HEK293 (cell line): ENCODE measurements around the gene LGALS3BP.

ENCODE experiments used
- GLIS1 ChIP-seq: fragments of 450-650 bp; formaldehyde crosslinking; IDR thresholded peaks from 2 replicates; pipeline ENCODE4 v1.5.1; 2016; ENCODE audit warnings: missing biosample characterization, missing genetic modification characterization
- KLF1 ChIP-seq: fragments of 450-650 bp; formaldehyde crosslinking; IDR thresholded peaks from 2 replicates; pipeline ENCODE4 v1.5.1; 2016; ENCODE audit warnings: missing biosample characterization, missing genetic modification characterization
- KLF17 ChIP-seq: fragments of 450-650 bp; formaldehyde crosslinking; IDR thresholded peaks from 2 replicates; pipeline ENCODE4 v1.5.1; 2016; ENCODE audit warnings: missing biosample characterization, missing genetic modification characterization
- KLF8 ChIP-seq: fragments of 450-650 bp; formaldehyde crosslinking; IDR thresholded peaks from 2 replicates; pipeline ENCODE4 v1.5.1; 2016; ENCODE audit warnings: missing biosample characterization, missing genetic modification characterization
- KLF9 ChIP-seq: fragments of 450-650 bp; formaldehyde crosslinking; IDR thresholded peaks from 2 replicates; pipeline ENCODE4 v1.5.1; 2016; ENCODE audit warnings: missing biosample characterization, missing genetic modification characterization, low read depth
- SP3 ChIP-seq: fragments of 450-650 bp; formaldehyde crosslinking; IDR thresholded peaks from 2 replicates; pipeline ENCODE4 v1.5.1; 2016; ENCODE audit warnings: missing biosample characterization, missing genetic modification characterization
- SP7 ChIP-seq: fragments of 450-650 bp; formaldehyde crosslinking; IDR thresholded peaks from 2 replicates; pipeline ENCODE4 v1.5.1; 2016; ENCODE audit warnings: missing biosample characterization, missing genetic modification characterization
- WT1 ChIP-seq: fragments of 450-650 bp; formaldehyde crosslinking; IDR thresholded peaks from 2 replicates; pipeline ENCODE4 v1.5.1; 2016; ENCODE audit warnings: missing biosample characterization, missing genetic modification characterization
- YY1 ChIP-seq: fragments of 450-650 bp; formaldehyde crosslinking; IDR thresholded peaks from 2 replicates; pipeline ENCODE4 v1.5.1; 2018; ENCODE audit warnings: missing biosample characterization, missing genetic modification characterization
- ZBTB1 ChIP-seq: fragments of 450-650 bp; formaldehyde crosslinking; IDR thresholded peaks from 2 replicates; pipeline ENCODE4 v1.5.1; 2016; ENCODE audit warnings: missing biosample characterization, missing genetic modification characterization
- ZBTB17 ChIP-seq: fragments of 450-650 bp; formaldehyde crosslinking; IDR thresholded peaks from 2 replicates; pipeline ENCODE4 v1.5.1; 2016; ENCODE audit warnings: missing biosample characterization, missing genetic modification characterization
- ZEB2 ChIP-seq: fragments of 450-650 bp; formaldehyde crosslinking; IDR thresholded peaks from 2 replicates; pipeline ENCODE4 v1.5.1; 2016; ENCODE audit warnings: missing biosample characterization, missing genetic modification characterization
- ZNF211 ChIP-seq: fragments of 450-650 bp; formaldehyde crosslinking; IDR thresholded peaks from 2 replicates; pipeline ENCODE4 v1.5.1; 2016; ENCODE audit warnings: low read depth, missing biosample characterization, missing genetic modification characterization
- ZNF24 ChIP-seq: fragments of 450-650 bp; formaldehyde crosslinking; IDR thresholded peaks from 2 replicates; pipeline ENCODE4 v1.5.1; 2016; ENCODE audit warnings: missing biosample characterization, missing genetic modification characterization
- ZNF335 ChIP-seq: fragments of 450-650 bp; formaldehyde crosslinking; conservative IDR thresholded peaks from 2 replicates; pipeline ENCODE4 v1.5.1; 2016; ENCODE audit warnings: missing biosample characterization, missing genetic modification characterization
- ZNF366 ChIP-seq: fragments of 450-650 bp; formaldehyde crosslinking; conservative IDR thresholded peaks from 2 replicates; pipeline ENCODE4 v1.5.1; 2016; ENCODE audit warnings: missing biosample characterization, missing genetic modification characterization
- ZNF398 ChIP-seq: fragments of 450-650 bp; formaldehyde crosslinking; IDR thresholded peaks from 2 replicates; pipeline ENCODE4 v1.5.1; 2017; ENCODE audit warnings: missing biosample characterization, missing genetic modification characterization
- ZNF530 ChIP-seq: fragments of 450-650 bp; formaldehyde crosslinking; IDR thresholded peaks from 2 replicates; pipeline ENCODE4 v1.5.1; 2016; ENCODE audit warnings: low read depth, missing biosample characterization, missing genetic modification characterization
- ZNF555 ChIP-seq: fragments of 450-650 bp; formaldehyde crosslinking; conservative IDR thresholded peaks from 2 replicates; pipeline ENCODE4 v1.5.1; 2017; ENCODE audit warnings: missing biosample characterization, mild to moderate bottlenecking, missing genetic modification characterization, inconsistent platforms
- ZNF560 ChIP-seq: fragments of 450-650 bp; formaldehyde crosslinking; IDR thresholded peaks from 2 replicates; pipeline ENCODE4 v1.5.1; 2017; ENCODE audit warnings: missing biosample characterization, missing genetic modification characterization, borderline replicate concordance
- ZNF600 ChIP-seq: fragments of 450-650 bp; formaldehyde crosslinking; IDR thresholded peaks from 2 replicates; pipeline ENCODE4 v1.5.1; 2016; ENCODE audit warnings: missing biosample characterization, missing genetic modification characterization
- ZNF660 ChIP-seq: fragments of 450-650 bp; IDR thresholded peaks from 2 replicates; pipeline ENCODE4 v1.5.1; 2018; ENCODE audit warnings: missing biosample characterization, mild to moderate bottlenecking, missing genetic modification characterization
- ZSCAN5A ChIP-seq: fragments of 450-650 bp; formaldehyde crosslinking; IDR thresholded peaks from 2 replicates; pipeline ENCODE4 v1.5.1; 2016; ENCODE audit warnings: missing biosample characterization, missing genetic modification characterization
- TF ChIP-seq, protein P1 (sequence below): fragments of 450-650 bp; formaldehyde crosslinking; IDR thresholded peaks from 2 replicates; pipeline ENCODE4 v1.5.1; 2016; ENCODE audit warnings: missing biosample characterization, missing genetic modification characterization
- TF ChIP-seq, protein P2 (sequence below): fragments of 450-650 bp; IDR thresholded peaks from 2 replicates; pipeline ENCODE4 v1.5.1; 2018; ENCODE audit warnings: missing biosample characterization, missing genetic modification characterization
- TF ChIP-seq, protein P3 (sequence below): fragments of 450-650 bp; formaldehyde crosslinking; IDR thresholded peaks from 2 replicates; pipeline ENCODE4 v1.5.1; 2016; ENCODE audit warnings: missing biosample characterization, missing genetic modification characterization

Gene LGALS3BP

GRCh38 chr17:79026376-79027273 lies 46.9 kb upstream of the LGALS3BP start (continued):
- TF ChIP-seq ZNF366 (tag by site-specific recombination), result peak; percentile 62; the same call in 1 of the 2 replicates
- TF ChIP-seq ZBTB1 (tag by site-specific recombination), result no peak
- TF ChIP-seq, protein P1, sequence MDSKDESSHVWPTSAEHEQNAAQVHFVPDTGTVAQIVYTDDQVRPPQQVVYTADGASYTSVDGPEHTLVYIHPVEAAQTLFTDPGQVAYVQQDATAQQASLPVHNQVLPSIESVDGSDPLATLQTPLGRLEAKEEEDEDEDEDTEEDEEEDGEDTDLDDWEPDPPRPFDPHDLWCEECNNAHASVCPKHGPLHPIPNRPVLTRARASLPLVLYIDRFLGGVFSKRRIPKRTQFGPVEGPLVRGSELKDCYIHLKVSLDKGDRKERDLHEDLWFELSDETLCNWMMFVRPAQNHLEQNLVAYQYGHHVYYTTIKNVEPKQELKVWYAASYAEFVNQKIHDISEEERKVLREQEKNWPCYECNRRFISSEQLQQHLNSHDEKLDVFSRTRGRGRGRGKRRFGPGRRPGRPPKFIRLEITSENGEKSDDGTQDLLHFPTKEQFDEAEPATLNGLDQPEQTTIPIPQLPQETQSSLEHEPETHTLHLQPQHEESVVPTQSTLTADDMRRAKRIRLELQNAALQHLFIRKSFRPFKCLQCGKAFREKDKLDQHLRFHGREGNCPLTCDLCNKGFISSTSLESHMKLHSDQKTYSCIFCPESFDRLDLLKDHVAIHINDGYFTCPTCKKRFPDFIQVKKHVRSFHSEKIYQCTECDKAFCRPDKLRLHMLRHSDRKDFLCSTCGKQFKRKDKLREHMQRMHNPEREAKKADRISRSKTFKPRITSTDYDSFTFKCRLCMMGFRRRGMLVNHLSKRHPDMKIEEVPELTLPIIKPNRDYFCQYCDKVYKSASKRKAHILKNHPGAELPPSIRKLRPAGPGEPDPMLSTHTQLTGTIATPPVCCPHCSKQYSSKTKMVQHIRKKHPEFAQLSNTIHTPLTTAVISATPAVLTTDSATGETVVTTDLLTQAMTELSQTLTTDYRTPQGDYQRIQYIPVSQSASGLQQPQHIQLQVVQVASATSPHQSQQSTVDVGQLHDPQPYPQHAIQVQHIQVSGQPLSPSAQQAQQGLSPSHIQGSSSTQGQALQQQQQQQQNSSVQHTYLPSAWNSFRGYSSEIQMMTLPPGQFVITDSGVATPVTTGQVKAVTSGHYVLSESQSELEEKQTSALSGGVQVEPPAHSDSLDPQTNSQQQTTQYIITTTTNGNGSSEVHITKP (tag by site-specific recombination), result peak; percentile 95
- peak; percentile 46; the same call in 1 of the 2 replicates for TF ChIP-seq KLF1 (tag by site-specific recombination)
- TF ChIP-seq ZNF660 (tag by site-specific recombination), result no peak
- TF ChIP-seq ZSCAN5A, result no peak
- TF ChIP-seq ZNF398 (tag by site-specific recombination), result peak; percentile 54
- no peak for TF ChIP-seq YY1
- no peak for TF ChIP-seq ZNF555 (tag by site-specific recombination)
- peak; percentile 54 for TF ChIP-seq GLIS1
- TF ChIP-seq ZNF530 (tag by site-specific recombination), result no peak
- peak; percentile 88 for TF ChIP-seq KLF17 (tag by site-specific recombination)
- peak; percentile 22 for TF ChIP-seq ZBTB17 (tag by site-specific recombination)
- TF ChIP-seq SP3 (tag by site-specific recombination), result peak; percentile 27; the same call in 1 of the 2 replicates
- TF ChIP-seq ZNF211 (tag by site-specific recombination), result no peak
- TF ChIP-seq SP7, result peak; percentile 73
- peak; percentile 70 for TF ChIP-seq KLF8 (tag by site-specific recombination)
- TF ChIP-seq, protein P2, sequence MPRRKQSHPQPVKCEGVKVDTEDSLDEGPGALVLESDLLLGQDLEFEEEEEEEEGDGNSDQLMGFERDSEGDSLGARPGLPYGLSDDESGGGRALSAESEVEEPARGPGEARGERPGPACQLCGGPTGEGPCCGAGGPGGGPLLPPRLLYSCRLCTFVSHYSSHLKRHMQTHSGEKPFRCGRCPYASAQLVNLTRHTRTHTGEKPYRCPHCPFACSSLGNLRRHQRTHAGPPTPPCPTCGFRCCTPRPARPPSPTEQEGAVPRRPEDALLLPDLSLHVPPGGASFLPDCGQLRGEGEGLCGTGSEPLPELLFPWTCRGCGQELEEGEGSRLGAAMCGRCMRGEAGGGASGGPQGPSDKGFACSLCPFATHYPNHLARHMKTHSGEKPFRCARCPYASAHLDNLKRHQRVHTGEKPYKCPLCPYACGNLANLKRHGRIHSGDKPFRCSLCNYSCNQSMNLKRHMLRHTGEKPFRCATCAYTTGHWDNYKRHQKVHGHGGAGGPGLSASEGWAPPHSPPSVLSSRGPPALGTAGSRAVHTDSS (tag by site-specific recombination), result no peak
- peak; percentile 67 for TF ChIP-seq ZNF600 (tag by site-specific recombination)
- peak; percentile 72; the same call in 1 of the 2 replicates for TF ChIP-seq ZEB2 (tag by site-specific recombination)
- TF ChIP-seq ZNF24 (tag by site-specific recombination), result 0 out of 2 replicates have a peak, but pooled peaks have one; percentile 61
- TF ChIP-seq WT1 (tag by site-specific recombination), result peak; percentile 65; the same call in 1 of the 2 replicates
- no peak for TF ChIP-seq ZNF335 (tag by site-specific recombination)
- no peak for TF ChIP-seq ZNF560
- TF ChIP-seq, protein P3, sequence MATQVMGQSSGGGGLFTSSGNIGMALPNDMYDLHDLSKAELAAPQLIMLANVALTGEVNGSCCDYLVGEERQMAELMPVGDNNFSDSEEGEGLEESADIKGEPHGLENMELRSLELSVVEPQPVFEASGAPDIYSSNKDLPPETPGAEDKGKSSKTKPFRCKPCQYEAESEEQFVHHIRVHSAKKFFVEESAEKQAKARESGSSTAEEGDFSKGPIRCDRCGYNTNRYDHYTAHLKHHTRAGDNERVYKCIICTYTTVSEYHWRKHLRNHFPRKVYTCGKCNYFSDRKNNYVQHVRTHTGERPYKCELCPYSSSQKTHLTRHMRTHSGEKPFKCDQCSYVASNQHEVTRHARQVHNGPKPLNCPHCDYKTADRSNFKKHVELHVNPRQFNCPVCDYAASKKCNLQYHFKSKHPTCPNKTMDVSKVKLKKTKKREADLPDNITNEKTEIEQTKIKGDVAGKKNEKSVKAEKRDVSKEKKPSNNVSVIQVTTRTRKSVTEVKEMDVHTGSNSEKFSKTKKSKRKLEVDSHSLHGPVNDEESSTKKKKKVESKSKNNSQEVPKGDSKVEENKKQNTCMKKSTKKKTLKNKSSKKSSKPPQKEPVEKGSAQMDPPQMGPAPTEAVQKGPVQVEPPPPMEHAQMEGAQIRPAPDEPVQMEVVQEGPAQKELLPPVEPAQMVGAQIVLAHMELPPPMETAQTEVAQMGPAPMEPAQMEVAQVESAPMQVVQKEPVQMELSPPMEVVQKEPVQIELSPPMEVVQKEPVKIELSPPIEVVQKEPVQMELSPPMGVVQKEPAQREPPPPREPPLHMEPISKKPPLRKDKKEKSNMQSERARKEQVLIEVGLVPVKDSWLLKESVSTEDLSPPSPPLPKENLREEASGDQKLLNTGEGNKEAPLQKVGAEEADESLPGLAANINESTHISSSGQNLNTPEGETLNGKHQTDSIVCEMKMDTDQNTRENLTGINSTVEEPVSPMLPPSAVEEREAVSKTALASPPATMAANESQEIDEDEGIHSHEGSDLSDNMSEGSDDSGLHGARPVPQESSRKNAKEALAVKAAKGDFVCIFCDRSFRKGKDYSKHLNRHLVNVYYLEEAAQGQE, result no peak
- TF ChIP-seq KLF9, result no peak
